PC-9 (cell line): ENCODE data around the gene NXPH1. TPM values are rescaled to one million over a fixed set of nuclear protein-coding genes. Genes with fewer than 3 reads are reported as not detected.

Experiments used
- BruUV-seq: library from RNA; stranded (reverse); fragments of 400-500 nt; replicated peaks from 2 replicates; lab custom pipeline; 2021; lab: Mats Ljungman, UMichigan
- CTCF ChIA-PET: fragments of 300-600 bp; sonication (Branson Sonifier 250); formaldehyde crosslinking; loops from one replicate; lab custom pipeline; 2022; ENCODE audit warnings: antibody characterized with exemption; lab: Charles Lee
- POLR2A ChIA-PET: fragments of 300-600 bp; sonication (Branson Sonifier 250); formaldehyde crosslinking; loops from one replicate; lab custom pipeline; 2022; ENCODE audit warnings: antibody characterized with exemption; ENCODE audit not compliant: unreplicated experiment; lab: Charles Lee
- DNase-seq, 2 experiments: peaks; one replicate each; pipeline versions ENCODE4 v3.0.0 to v3.0.0-alpha.2; 2015 to 2022; ENCODE audit warnings: mixed read lengths in 1 of 2
- H2AFZ ChIP-seq: fragments of 200-600 bp; sonication (generic); 2 replicates; pipeline ENCODE4 v1.8.1; 2017; ENCODE audit warnings: antibody characterized with exemption
- H3F3A ChIP-seq: fragments of 200-600 bp; sonication (generic); 2 replicates; pipeline ENCODE4 v1.8.1; 2017; ENCODE audit warnings: antibody characterized with exemption, mild to moderate bottlenecking, low read depth; ENCODE audit not compliant: insufficient read depth
- H3K27ac ChIP-seq: fragments of 200-600 bp; sonication (generic); 2 replicates; pipeline ENCODE4 v1.6.1; 2016; ENCODE audit warnings: mixed run types
- H3K27me3 ChIP-seq: fragments of 200-600 bp; sonication (generic); 2 replicates; pipeline ENCODE4 v1.6.1; 2016; ENCODE audit warnings: low read depth, mixed run types; ENCODE audit not compliant: insufficient read depth
- H3K36me3 ChIP-seq: fragments of 200-600 bp; sonication (generic); 2 replicates; pipeline ENCODE4 v1.6.1; 2016; ENCODE audit warnings: low read depth, mixed run types
- H3K4me1 ChIP-seq: fragments of 200-600 bp; sonication (generic); replicated peaks from 2 replicates; pipeline ENCODE4 v1.6.1; 2016; ENCODE audit warnings: mixed run types; ENCODE audit not compliant: insufficient read depth
- H3K4me2 ChIP-seq: fragments of 200-600 bp; sonication (generic); 2 replicates; pipeline ENCODE4 v1.6.1; 2017; ENCODE audit warnings: mixed run types
- H3K4me3 ChIP-seq: fragments of 200-600 bp; sonication (generic); 2 replicates; pipeline ENCODE4 v1.6.1; 2016; ENCODE audit warnings: mixed run types
- H3K79me2 ChIP-seq: fragments of 200-600 bp; sonication (generic); 2 replicates; pipeline ENCODE4 v1.6.1; 2017; ENCODE audit warnings: low read depth, mixed run types
- H3K9me2 ChIP-seq: fragments of 200-600 bp; sonication (generic); 2 replicates; pipeline ENCODE4 v1.8.1; 2017; ENCODE audit warnings: mild to moderate bottlenecking; ENCODE audit not compliant: insufficient read depth
- H3K9me3 ChIP-seq: fragments of 200-600 bp; sonication (generic); 2 replicates; pipeline ENCODE4 v1.8.1; 2016; ENCODE audit warnings: low read depth; ENCODE audit not compliant: insufficient read depth
- H4K20me1 ChIP-seq: fragments of 200-600 bp; sonication (generic); 2 replicates; pipeline ENCODE4 v1.8.1; 2017; ENCODE audit not compliant: insufficient read depth
- EZH2 ChIP-seq: fragments of 200-600 bp; sonication (generic); IDR thresholded peaks from 2 replicates; pipeline ENCODE4 v1.8.0; 2017; ENCODE audit warnings: antibody characterized with exemption, low read depth
- intact Hi-C: fragments of 100-400 bp; cut with micrococcal nuclease; formaldehyde crosslinking; loops from one replicate; pipeline ENCODE4 v1.10.0; 2022; ENCODE audit not compliant: unreplicated experiment
- total RNA-seq: library from RNA; stranded (reverse); gene quantifications from 2 replicates; pipeline ENCODE4 v1.2.3, GENCODE V29; 2021
- TF ChIP-seq, protein P1 (sequence below): fragments of 200-600 bp; sonication (generic); conservative IDR thresholded peaks from 2 replicates; pipeline ENCODE4 v1.6.1; 2017; ENCODE audit warnings: mixed run types, antibody characterized with exemption, mild to moderate bottlenecking, moderate library complexity

Gene NXPH1
- total RNA-seq, 1 experiment from 2014 or later, result not detected

- Histone ChIP-seq H3K9me3 (no peaks in the 10 kb centered on the region), H3K27me3 (no peaks in the 10 kb centered on the region), H3K79me2 (no peaks in the 10 kb centered on the region), H2AFZ (no peak overlapping the region), H3K36me3 (no peaks in the 10 kb centered on the region), H3K4me1 (no peaks in the 10 kb centered on the region), H4K20me1 (no peaks in the 10 kb centered on the region), H3K9me2 (no peaks in the 10 kb centered on the region), H3K4me2 (no peak overlapping the region), H3K27ac (no peak overlapping the region), H3F3A (no peaks in the 10 kb centered on the region), H3K4me3 (no peak overlapping the region)
- intact Hi-C loops, result no loop called here
- BruUV-seq, result no TSS peak
- ChIA-PET CTCF (no interaction called here), POLR2A (no interaction called here)
- no peak for DNase-seq
- TF ChIP-seq, protein P1, sequence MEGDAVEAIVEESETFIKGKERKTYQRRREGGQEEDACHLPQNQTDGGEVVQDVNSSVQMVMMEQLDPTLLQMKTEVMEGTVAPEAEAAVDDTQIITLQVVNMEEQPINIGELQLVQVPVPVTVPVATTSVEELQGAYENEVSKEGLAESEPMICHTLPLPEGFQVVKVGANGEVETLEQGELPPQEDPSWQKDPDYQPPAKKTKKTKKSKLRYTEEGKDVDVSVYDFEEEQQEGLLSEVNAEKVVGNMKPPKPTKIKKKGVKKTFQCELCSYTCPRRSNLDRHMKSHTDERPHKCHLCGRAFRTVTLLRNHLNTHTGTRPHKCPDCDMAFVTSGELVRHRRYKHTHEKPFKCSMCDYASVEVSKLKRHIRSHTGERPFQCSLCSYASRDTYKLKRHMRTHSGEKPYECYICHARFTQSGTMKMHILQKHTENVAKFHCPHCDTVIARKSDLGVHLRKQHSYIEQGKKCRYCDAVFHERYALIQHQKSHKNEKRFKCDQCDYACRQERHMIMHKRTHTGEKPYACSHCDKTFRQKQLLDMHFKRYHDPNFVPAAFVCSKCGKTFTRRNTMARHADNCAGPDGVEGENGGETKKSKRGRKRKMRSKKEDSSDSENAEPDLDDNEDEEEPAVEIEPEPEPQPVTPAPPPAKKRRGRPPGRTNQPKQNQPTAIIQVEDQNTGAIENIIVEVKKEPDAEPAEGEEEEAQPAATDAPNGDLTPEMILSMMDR, result no peak
- TF ChIP-seq EZH2, result no peak
Observed at GRCh38 chr7:8601121-8601520, 167.7 kb downstream of the NXPH1 start.

DNA sequence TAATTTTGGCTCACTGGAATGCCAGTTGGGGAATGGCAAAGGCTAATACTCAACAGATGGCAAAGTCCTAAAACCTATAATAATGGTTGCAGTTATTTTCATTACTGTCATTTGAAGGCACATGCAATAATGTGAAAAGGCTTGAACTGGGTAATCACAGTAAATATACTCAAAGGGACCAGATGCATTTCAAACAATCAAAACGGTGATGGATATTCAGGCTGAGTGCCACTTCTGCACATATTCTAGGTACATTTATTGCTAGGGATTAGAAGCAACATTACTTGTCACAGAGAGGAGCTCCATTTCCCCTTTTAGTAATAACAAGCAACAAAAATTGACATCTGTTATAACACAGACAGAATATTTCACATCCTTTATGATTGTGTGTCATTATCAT lies 171.8 kb downstream of the NXPH1 start:
- no TSS peak for BruUV-seq
- no peaks in the 10 kb centered on the region for H3K27me3 ChIP-seq
- H2AFZ ChIP-seq, result no peak overlapping the region
- no peak for TF ChIP-seq EZH2
- TF ChIP-seq, protein P1, result no peak
- H3K4me2 ChIP-seq, result no peak overlapping the region
- intact Hi-C loops, result no loop called here
- H3K9me3 ChIP-seq, result no peaks in the 10 kb centered on the region
- no peaks in the 10 kb centered on the region for H3K4me1 ChIP-seq
- ChIA-PET CTCF (no interaction called here), POLR2A (interaction anchor here (0.6 kb wide), 1 partner anchor 68 kb away, joined by 6 read pairs; no protein-coding TSS in a partner anchor)
- H3K4me3 ChIP-seq, result no peak overlapping the region
- H3K36me3 ChIP-seq, result no peaks in the 10 kb centered on the region
- no peaks in the 10 kb centered on the region for H4K20me1 ChIP-seq
- no peaks in the 10 kb centered on the region for H3F3A ChIP-seq
- H3K9me2 ChIP-seq, result no peaks in the 10 kb centered on the region
- no peak for DNase-seq
- H3K79me2 ChIP-seq, result no peaks in the 10 kb centered on the region
- H3K27ac ChIP-seq, result no peak overlapping the region

DNA sequence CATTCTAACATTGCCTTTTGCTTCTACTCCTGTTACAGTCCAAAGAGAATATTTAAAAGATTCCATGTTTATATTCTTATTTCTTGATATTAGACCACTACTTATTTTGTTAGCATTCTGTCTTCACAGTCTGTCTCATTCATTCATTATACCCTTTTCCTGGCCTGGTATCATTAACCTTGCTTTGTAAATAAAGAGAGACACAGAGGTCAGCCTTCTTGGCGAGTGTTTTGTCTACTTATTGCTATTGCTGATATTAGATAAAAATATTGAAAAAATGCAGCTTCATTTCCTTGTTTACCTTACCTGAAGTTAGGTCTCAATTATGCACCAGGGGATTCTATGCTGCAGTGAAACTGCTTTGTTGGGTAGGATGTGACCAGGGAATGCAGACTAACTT lies 179.2 kb downstream of the NXPH1 start:
- POLR2A ChIA-PET, result no interaction called here
- intact Hi-C loops, result no loop called here
- no TSS peak for BruUV-seq

More for the DNA sequence above, 179.2 kb downstream of the NXPH1 start:
- Histone ChIP-seq H3K27ac (no peak overlapping the region), H3K4me3 (no peak overlapping the region), H2AFZ (no peak overlapping the region), H3K79me2 (no peaks in the 10 kb centered on the region), H4K20me1 (no peaks in the 10 kb centered on the region), H3K36me3 (no peaks in the 10 kb centered on the region), H3F3A (no peaks in the 10 kb centered on the region), H3K27me3 (no peaks in the 10 kb centered on the region), H3K9me2 (no peaks in the 10 kb centered on the region), H3K4me2 (no peak overlapping the region), H3K4me1 (no peaks in the 10 kb centered on the region), H3K9me3 (no peaks in the 10 kb centered on the region)
- DNase-seq, result no peak
- TF ChIP-seq, protein P1, result no peak
- TF ChIP-seq EZH2, result no peak
- CTCF ChIA-PET, result no interaction called here
